OCI-LY7 (cell line): Measurements from ENCODE around the gene ROCK1.

Source experiments
- EZH2phosphoT487 ChIP-seq: fragments of 200-600 bp; sonication (generic); IDR thresholded peaks from 2 replicates; pipeline ENCODE4 v1.6.1; 2018; ENCODE audit warnings: low read depth, borderline replicate concordance, mild to moderate bottlenecking, mixed run types, antibody characterized with exemption, low read length, moderate library complexity, mixed read lengths
- TF ChIP-seq, protein P1 (sequence below): fragments of 200-600 bp; sonication (generic); conservative IDR thresholded peaks from 2 replicates; pipeline ENCODE4 v1.5.1; 2014; ENCODE audit warnings: mild to moderate bottlenecking, antibody characterized with exemption, low read length, moderate library complexity, mixed read lengths

DNA sequence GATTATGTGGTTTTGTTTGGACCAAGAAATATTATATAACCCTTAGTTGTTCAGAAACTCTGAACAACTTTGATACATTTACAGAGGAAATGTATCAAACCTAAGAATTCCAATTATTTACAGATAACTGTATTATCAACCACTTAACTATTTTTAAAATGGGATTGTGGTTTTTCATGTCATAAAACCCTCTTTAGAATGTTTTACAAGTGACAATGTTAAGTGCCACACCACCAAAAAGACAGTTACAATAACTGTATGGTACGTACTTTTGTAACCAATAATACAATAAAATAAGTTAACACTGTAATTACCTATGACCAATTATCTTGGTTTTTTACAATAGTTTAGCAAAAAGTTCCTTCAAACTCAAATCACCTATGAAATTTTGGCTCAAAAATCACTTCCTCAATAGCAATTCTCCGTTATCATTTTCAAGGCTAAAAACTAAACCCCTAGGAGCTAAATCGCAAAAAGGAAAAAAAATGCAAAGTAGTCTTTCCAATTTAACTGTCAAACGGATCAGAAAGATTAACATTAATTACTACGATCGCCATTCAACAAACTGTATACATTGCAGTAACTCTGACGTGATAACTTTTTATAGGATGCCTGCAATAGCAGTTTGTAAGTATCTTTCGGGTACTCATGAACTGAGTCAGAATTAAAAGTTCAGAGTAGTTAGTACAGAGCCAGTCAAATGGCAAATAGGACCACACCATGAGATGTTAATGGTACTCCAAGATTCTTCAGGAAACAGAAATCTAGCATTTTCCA is 1.5 kb downstream of the ROCK1 start:
- TF ChIP-seq, protein P1, sequence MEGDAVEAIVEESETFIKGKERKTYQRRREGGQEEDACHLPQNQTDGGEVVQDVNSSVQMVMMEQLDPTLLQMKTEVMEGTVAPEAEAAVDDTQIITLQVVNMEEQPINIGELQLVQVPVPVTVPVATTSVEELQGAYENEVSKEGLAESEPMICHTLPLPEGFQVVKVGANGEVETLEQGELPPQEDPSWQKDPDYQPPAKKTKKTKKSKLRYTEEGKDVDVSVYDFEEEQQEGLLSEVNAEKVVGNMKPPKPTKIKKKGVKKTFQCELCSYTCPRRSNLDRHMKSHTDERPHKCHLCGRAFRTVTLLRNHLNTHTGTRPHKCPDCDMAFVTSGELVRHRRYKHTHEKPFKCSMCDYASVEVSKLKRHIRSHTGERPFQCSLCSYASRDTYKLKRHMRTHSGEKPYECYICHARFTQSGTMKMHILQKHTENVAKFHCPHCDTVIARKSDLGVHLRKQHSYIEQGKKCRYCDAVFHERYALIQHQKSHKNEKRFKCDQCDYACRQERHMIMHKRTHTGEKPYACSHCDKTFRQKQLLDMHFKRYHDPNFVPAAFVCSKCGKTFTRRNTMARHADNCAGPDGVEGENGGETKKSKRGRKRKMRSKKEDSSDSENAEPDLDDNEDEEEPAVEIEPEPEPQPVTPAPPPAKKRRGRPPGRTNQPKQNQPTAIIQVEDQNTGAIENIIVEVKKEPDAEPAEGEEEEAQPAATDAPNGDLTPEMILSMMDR = no peak
- TF ChIP-seq EZH2phosphoT487 = no peak
